ENCODE measurements around the gene METTL8. TPM values are rescaled to one million over a fixed set of nuclear protein-coding genes. Genes with fewer than 3 reads are reported as not detected.
A peak's percentile ranks its signal among the peaks of the same experiment; 100 is the strongest.

Gene METTL8
- total and polyA plus RNA-seq, 9 donors = 8.0 to 17.6 (median 12.4) TPM

DNA sequence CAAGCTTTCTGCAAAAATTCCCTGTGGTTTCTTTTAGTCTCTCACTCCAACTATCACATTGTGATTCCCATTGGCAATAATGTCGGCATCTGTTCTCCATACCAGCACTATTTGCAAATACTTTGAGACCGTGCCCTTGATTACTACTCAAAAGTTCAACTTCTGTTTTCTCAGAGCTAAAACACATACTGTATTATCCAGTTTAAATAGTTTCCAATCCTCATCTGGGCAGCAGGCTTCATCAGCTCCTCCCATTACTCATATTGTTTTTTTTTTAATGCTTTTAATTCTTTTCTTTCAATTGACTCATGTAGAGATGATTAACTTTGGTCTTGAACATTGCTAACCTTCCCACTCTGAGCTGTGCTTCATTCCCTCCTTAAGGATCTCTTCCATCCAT, 135.8 kb downstream of the METTL8 start:
- Histone ChIP-seq H3K36me3 (ENCODE audit: control insufficient read depth, insufficient read depth, low read length) (no peaks in the 10 kb centered on the region), H3K4me3 (ENCODE audit: low read length) (no peak overlapping the region), H3K9me3 (replicated peaks; ENCODE audit: control insufficient read depth, low read depth, low read length) (no peaks in the 10 kb centered on the region), H3K27me3 (ENCODE audit: control insufficient read depth, insufficient read depth, low read length) (no peaks in the 10 kb centered on the region), H3K27ac (ENCODE audit: low read length) (no peak overlapping the region), H3K4me1 (ENCODE audit: control insufficient read depth, insufficient read depth, low read length) (no peaks in the 10 kb centered on the region)
- DNase-seq = no peak
- WGBS (ENCODE audit: insufficient coverage) = 66% methylated on average over 2 of the region's 2 CpGs

DNA sequence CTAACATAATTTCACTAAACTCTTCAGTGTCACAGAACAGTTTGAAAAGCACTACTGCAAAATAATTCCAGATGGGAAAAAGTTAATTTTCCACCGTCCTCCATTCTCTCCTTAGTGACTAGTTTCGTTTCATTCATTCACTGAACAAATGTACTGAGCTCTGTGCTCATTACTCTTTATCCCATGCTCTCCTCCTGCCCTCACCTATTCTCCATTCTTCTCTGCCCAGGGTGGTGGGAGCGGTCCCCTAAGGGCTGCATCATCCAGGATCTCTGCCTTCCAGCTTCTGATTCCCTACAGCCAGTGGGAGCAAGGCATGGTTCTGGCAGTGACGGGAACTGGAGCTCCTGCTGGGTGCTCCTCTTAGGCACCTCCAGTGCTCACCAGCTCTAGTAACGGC, 139.2 kb downstream of the METTL8 start:
- Histone ChIP-seq H3K27ac (ENCODE audit: low read length) (no peak overlapping the region), H3K36me3 (ENCODE audit: control insufficient read depth, insufficient read depth, low read length) (no peaks in the 10 kb centered on the region), H3K4me1 (ENCODE audit: control insufficient read depth, insufficient read depth, low read length) (no peaks in the 10 kb centered on the region), H3K9me3 (replicated peaks; ENCODE audit: control insufficient read depth, low read depth, low read length) (no peaks in the 10 kb centered on the region), H3K27me3 (ENCODE audit: control insufficient read depth, insufficient read depth, low read length) (no peaks in the 10 kb centered on the region), H3K4me3 (ENCODE audit: low read length) (no peak overlapping the region)
- no peak for DNase-seq
- WGBS (ENCODE audit: insufficient coverage) = 86% methylated on average over 5 of the region's 5 CpGs

DNA sequence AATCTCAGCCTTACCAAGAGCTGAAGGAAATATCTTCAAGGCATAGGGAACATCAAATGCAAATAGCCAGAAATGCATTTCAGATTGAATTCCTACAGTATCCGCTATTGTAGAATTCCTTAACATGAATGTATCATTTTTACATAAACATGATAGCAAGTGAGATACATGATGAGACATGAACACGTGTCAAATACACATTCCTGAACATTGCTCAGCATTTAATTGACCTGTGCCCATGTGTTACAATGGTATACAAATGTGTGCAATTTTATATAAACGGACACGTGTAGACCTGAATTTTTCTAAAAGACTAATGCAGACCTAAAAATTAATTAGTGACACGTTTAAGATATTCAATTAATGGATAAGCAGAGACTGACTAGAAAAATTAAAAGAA, 140.1 kb downstream of the METTL8 start:
- DNase-seq = no peak
- no peaks in the 10 kb centered on the region for H3K27me3 ChIP-seq (ENCODE audit: control insufficient read depth, insufficient read depth, low read length)
- H3K27ac ChIP-seq (ENCODE audit: low read length) = no peak overlapping the region
- no peak overlapping the region for H3K4me3 ChIP-seq (ENCODE audit: low read length)
- WGBS (ENCODE audit: insufficient coverage) = no CpG with 5 or more reads among the region's 5 CpGs
- H3K4me1 ChIP-seq (ENCODE audit: control insufficient read depth, insufficient read depth, low read length) = no peaks in the 10 kb centered on the region
- no peaks in the 10 kb centered on the region for H3K9me3 ChIP-seq (replicated peaks; ENCODE audit: control insufficient read depth, low read depth, low read length)
- H3K36me3 ChIP-seq (ENCODE audit: control insufficient read depth, insufficient read depth, low read length) = no peaks in the 10 kb centered on the region

DNA sequence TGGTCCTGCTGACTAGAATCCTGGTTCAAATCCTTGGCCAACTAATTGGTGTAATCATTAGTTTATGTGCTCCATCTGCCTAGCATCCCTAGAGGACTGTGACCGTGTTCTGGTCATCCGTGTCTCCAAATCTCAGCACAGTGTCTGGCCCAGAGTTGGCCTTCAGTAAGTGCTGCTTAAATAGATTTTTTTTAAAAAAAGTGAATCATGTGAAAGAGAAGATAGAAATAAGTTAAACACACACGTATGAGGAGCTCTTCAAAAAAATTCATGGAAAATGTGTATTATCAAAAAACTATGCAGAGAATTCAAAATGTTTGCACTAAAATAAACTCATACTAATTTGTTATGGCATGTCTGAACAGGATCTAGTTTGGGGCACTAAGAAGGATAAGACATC, 143.8 kb downstream of the METTL8 start:
- peak; percentile 38 for DNase-seq
- H3K9me3 ChIP-seq (replicated peaks; ENCODE audit: control insufficient read depth, low read depth, low read length) = no peaks in the 10 kb centered on the region
- no peaks in the 10 kb centered on the region for H3K36me3 ChIP-seq (ENCODE audit: control insufficient read depth, insufficient read depth, low read length)
- H3K27ac ChIP-seq (ENCODE audit: low read length) = peak overlapping the region; percentile 40
- H3K4me3 ChIP-seq (ENCODE audit: low read length) = no peak overlapping the region
- no peaks in the 10 kb centered on the region for H3K27me3 ChIP-seq (ENCODE audit: control insufficient read depth, insufficient read depth, low read length)
- 17% methylated on average over 2 of the region's 3 CpGs for WGBS (ENCODE audit: insufficient coverage)
- peaks cover 2% of the 10 kb centered on the region for H3K4me1 ChIP-seq (ENCODE audit: control insufficient read depth, insufficient read depth, low read length)

GRCh38 chr2:171289316-171289715, 144.5 kb downstream of the METTL8 start:
- Histone ChIP-seq H3K27me3 (ENCODE audit: control insufficient read depth, insufficient read depth, low read length) (no peaks in the 10 kb centered on the region), H3K36me3 (ENCODE audit: control insufficient read depth, insufficient read depth, low read length) (no peaks in the 10 kb centered on the region), H3K9me3 (replicated peaks; ENCODE audit: control insufficient read depth, low read depth, low read length) (no peaks in the 10 kb centered on the region), H3K4me1 (ENCODE audit: control insufficient read depth, insufficient read depth, low read length) (peaks cover 2% of the 10 kb centered on the region), H3K4me3 (ENCODE audit: low read length) (no peak overlapping the region), H3K27ac (ENCODE audit: low read length) (peak overlapping the region; percentile 40)
- peak; percentile 56 for DNase-seq

- DNase-seq = peak; percentile 52
- Histone ChIP-seq H3K4me3 (ENCODE audit: low read length) (no peak overlapping the region), H3K4me1 (ENCODE audit: control insufficient read depth, insufficient read depth, low read length) (peaks cover 2% of the 10 kb centered on the region), H3K27ac (ENCODE audit: low read length) (no peak overlapping the region), H3K9me3 (replicated peaks; ENCODE audit: control insufficient read depth, low read depth, low read length) (no peaks in the 10 kb centered on the region), H3K27me3 (ENCODE audit: control insufficient read depth, insufficient read depth, low read length) (no peaks in the 10 kb centered on the region), H3K36me3 (ENCODE audit: control insufficient read depth, insufficient read depth, low read length) (no peaks in the 10 kb centered on the region)
- 0% methylated on average over 2 of the region's 4 CpGs for WGBS (ENCODE audit: insufficient coverage)
These were observed 146.2 kb downstream of the METTL8 start for GRCh38 chr2:171287611-171288010.

DNA sequence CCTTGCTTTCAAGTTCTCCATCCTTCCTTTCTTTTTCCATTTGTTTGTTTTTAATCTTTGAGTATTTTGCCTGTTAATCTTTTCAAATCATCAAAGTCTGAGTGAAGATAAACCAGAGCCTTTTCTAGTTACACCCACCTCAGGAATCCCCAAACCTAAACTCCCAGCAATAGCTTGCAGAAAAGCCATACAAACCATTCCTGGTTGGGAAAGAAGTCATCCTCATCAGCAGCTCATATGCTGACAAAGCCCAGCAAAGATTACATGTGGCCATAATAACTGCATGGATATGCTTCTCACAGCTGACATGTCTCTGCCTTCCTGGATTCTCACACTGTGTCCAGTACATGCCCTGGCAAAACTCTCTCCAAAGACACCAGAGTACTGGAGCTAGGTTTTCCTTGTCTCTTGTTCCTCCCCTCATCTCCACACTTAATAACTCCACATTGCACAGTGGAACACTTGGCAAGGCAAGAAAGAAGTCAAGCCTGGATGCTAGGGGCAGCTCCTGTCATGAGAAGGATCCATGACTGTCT, 146.7 kb downstream of the METTL8 start:
- Histone ChIP-seq H3K4me1 (ENCODE audit: control insufficient read depth, insufficient read depth, low read length) (peaks cover 2% of the 10 kb centered on the region), H3K27me3 (ENCODE audit: control insufficient read depth, insufficient read depth, low read length) (no peaks in the 10 kb centered on the region), H3K27ac (ENCODE audit: low read length) (no peak overlapping the region), H3K4me3 (ENCODE audit: low read length) (no peak overlapping the region), H3K9me3 (replicated peaks; ENCODE audit: control insufficient read depth, low read depth, low read length) (no peaks in the 10 kb centered on the region), H3K36me3 (ENCODE audit: control insufficient read depth, insufficient read depth, low read length) (no peaks in the 10 kb centered on the region)
- DNase-seq = peak; percentile 13

DNA sequence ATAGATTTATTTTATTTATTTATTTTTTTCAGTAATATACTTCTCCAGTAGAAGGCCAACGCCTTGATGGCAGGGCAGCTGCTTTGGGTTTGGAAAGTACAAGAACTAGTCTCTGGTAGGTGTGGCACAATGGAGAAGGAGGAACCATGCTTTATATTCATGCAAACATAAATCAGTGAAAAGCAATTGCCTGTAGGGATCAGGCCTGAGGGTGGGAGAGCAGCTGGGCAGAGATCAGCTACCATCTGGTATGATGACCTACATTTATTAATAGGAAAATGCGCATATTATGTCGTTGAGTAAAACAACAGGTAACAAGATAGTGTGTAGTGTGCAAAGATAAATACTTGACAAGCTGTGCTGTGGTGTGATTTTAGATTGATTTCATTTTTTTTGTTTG, 152.7 kb downstream of the METTL8 start:
- Histone ChIP-seq H3K4me3 (ENCODE audit: low read length) (no peak overlapping the region), H3K36me3 (ENCODE audit: control insufficient read depth, insufficient read depth, low read length) (no peaks in the 10 kb centered on the region), H3K9me3 (replicated peaks; ENCODE audit: control insufficient read depth, low read depth, low read length) (no peaks in the 10 kb centered on the region), H3K27ac (ENCODE audit: low read length) (no peak overlapping the region), H3K4me1 (ENCODE audit: control insufficient read depth, insufficient read depth, low read length) (no peaks in the 10 kb centered on the region), H3K27me3 (ENCODE audit: control insufficient read depth, insufficient read depth, low read length) (no peaks in the 10 kb centered on the region)
- no peak for DNase-seq
- WGBS (ENCODE audit: insufficient coverage) = 100% methylated on average over 1 of the region's 3 CpGs

- H3K4me3 ChIP-seq (ENCODE audit: low read length) = no peak overlapping the region
- H3K9me3 ChIP-seq (replicated peaks; ENCODE audit: control insufficient read depth, low read depth, low read length) = no peaks in the 10 kb centered on the region
- H3K36me3 ChIP-seq (ENCODE audit: control insufficient read depth, insufficient read depth, low read length) = no peaks in the 10 kb centered on the region
- no peaks in the 10 kb centered on the region for H3K27me3 ChIP-seq (ENCODE audit: control insufficient read depth, insufficient read depth, low read length)
- 74% methylated on average over 8 of the region's 13 CpGs for WGBS (ENCODE audit: insufficient coverage)
- no peak for DNase-seq
- H3K27ac ChIP-seq (ENCODE audit: low read length) = no peak overlapping the region
- H3K4me1 ChIP-seq (ENCODE audit: control insufficient read depth, insufficient read depth, low read length) = no peaks in the 10 kb centered on the region
These were observed 153.6 kb downstream of the METTL8 start for GRCh38 chr2:171279983-171280790.

GRCh38 chr2:171274757-171275156, 159.0 kb downstream of the METTL8 start:
- Histone ChIP-seq H3K27ac (ENCODE audit: low read length) (no peak overlapping the region), H3K9me3 (replicated peaks; ENCODE audit: control insufficient read depth, low read depth, low read length) (no peaks in the 10 kb centered on the region), H3K4me1 (ENCODE audit: control insufficient read depth, insufficient read depth, low read length) (no peaks in the 10 kb centered on the region), H3K36me3 (ENCODE audit: control insufficient read depth, insufficient read depth, low read length) (no peaks in the 10 kb centered on the region), H3K4me3 (ENCODE audit: low read length) (no peak overlapping the region), H3K27me3 (ENCODE audit: control insufficient read depth, insufficient read depth, low read length) (no peaks in the 10 kb centered on the region)
- WGBS (ENCODE audit: insufficient coverage) = 90% methylated on average over 2 of the region's 2 CpGs
- DNase-seq = no peak
